Calu3 (cell line): ENCODE measurements around the gene NRG2. TPM values are rescaled to one million over a fixed set of nuclear protein-coding genes. Genes with fewer than 3 reads are reported as not detected.

Experiments used
- BruUV-seq: library from RNA; stranded (reverse); fragments of 400-500 nt; replicated peaks from 2 replicates; lab custom pipeline; 2021; lab: Mats Ljungman, UMichigan
- CTCF ChIA-PET: fragments of 300-600 bp; sonication (Branson Sonifier 250); formaldehyde crosslinking; loops from one replicate; lab custom pipeline; 2022; ENCODE audit warnings: antibody characterized with exemption; lab: Charles Lee
- DNase-seq: peaks from one replicate; pipeline ENCODE4 v3.0.0; 2022
- H3K27ac Mint-ChIP-seq: one replicate; pipeline ENCODE4 v1.8.0; 2022; ENCODE audit warnings: mixed read lengths; ENCODE audit not compliant: unreplicated experiment
- H3K27me3 Mint-ChIP-seq: one replicate; pipeline ENCODE4 v1.8.0; 2022; ENCODE audit warnings: mixed read lengths; ENCODE audit not compliant: unreplicated experiment
- H3K36me3 Mint-ChIP-seq: one replicate; pipeline ENCODE4 v1.8.0; 2022; ENCODE audit warnings: mild to moderate bottlenecking, moderate library complexity, mixed read lengths; ENCODE audit not compliant: insufficient read depth, unreplicated experiment
- H3K4me1 Mint-ChIP-seq: one replicate; pipeline ENCODE4 v1.8.0; 2022; ENCODE audit warnings: mild to moderate bottlenecking, low read depth, mixed read lengths; ENCODE audit not compliant: unreplicated experiment
- H3K4me3 Mint-ChIP-seq: one replicate; pipeline ENCODE4 v1.8.0; 2022; ENCODE audit warnings: mild to moderate bottlenecking, low read depth, moderate library complexity, mixed read lengths; ENCODE audit not compliant: unreplicated experiment
- H3K9me3 Mint-ChIP-seq: one replicate; pipeline ENCODE4 v1.8.0; 2022; ENCODE audit warnings: low read depth, mixed read lengths; ENCODE audit not compliant: unreplicated experiment
- CTCF ChIP-seq: fragments of 200-600 bp; IDR thresholded peaks from one replicate; pipeline ENCODE4 v1.8.0; 2022; ENCODE audit warnings: antibody characterized with exemption; ENCODE audit not compliant: unreplicated experiment
- intact Hi-C: fragments of 100-400 bp; cut with micrococcal nuclease; formaldehyde crosslinking; loops from one replicate; pipeline ENCODE4 v1.10.0; 2022; ENCODE audit not compliant: unreplicated experiment
- total RNA-seq: library from RNA; stranded (reverse); gene quantifications from 2 replicates; pipeline ENCODE4 v1.2.3, GENCODE V29; 2022

NRG2 gene
- total RNA-seq, 1 experiment from 2014 or later = 1.4 TPM

- Mint-ChIP-seq H3K4me3 (no peak overlapping the region), H3K36me3 (no peaks in the 10 kb centered on the region), H3K4me1 (peaks cover 5% of the 10 kb centered on the region), H3K27me3 (peaks cover 27% of the 10 kb centered on the region), H3K9me3 (no peaks in the 10 kb centered on the region), H3K27ac (no peak overlapping the region)
- BruUV-seq = no TSS peak
- CTCF ChIA-PET = no interaction called here
- no peak for DNase-seq
- TF ChIP-seq CTCF = no peak
- intact Hi-C loops = no loop called here
These were observed 18.2 kb downstream of the NRG2 start for GRCh38 chr5:140024928-140025327.

- Mint-ChIP-seq H3K36me3 (no peaks in the 10 kb centered on the region), H3K27me3 (peaks cover 27% of the 10 kb centered on the region), H3K4me1 (no peaks in the 10 kb centered on the region), H3K9me3 (no peaks in the 10 kb centered on the region), H3K27ac (no peak overlapping the region), H3K4me3 (no peak overlapping the region)
- intact Hi-C loops = no loop called here
- DNase-seq = no peak
- CTCF ChIA-PET = no interaction called here
- TF ChIP-seq CTCF = no peak
- BruUV-seq = no TSS peak
These were observed 19.4 kb downstream of the NRG2 start for GRCh38 chr5:140023611-140024191.

- CTCF ChIA-PET = interaction anchor here (0.6 kb wide), 1 partner anchor 41 kb away, joined by 3 read pairs; no protein-coding TSS in a partner anchor
- intact Hi-C loops = no loop called here
- Mint-ChIP-seq H3K36me3 (no peaks in the 10 kb centered on the region), H3K9me3 (no peaks in the 10 kb centered on the region), H3K4me1 (no peaks in the 10 kb centered on the region), H3K4me3 (no peak overlapping the region), H3K27me3 (peaks cover 17% of the 10 kb centered on the region), H3K27ac (no peak overlapping the region)
- TF ChIP-seq CTCF = no peak
- no TSS peak for BruUV-seq
- no peak for DNase-seq
These were observed 22.4 kb downstream of the NRG2 start for GRCh38 chr5:140020601-140021177.

- no peaks in the 10 kb centered on the region for H3K36me3 Mint-ChIP-seq
- CTCF ChIA-PET = interaction anchor here (0.6 kb wide), 1 partner anchor 58 kb away, joined by 4 read pairs; no protein-coding TSS in a partner anchor
- no peak for TF ChIP-seq CTCF
- H3K9me3 Mint-ChIP-seq = no peaks in the 10 kb centered on the region
- H3K4me3 Mint-ChIP-seq = no peak overlapping the region
- BruUV-seq = no TSS peak
- H3K4me1 Mint-ChIP-seq = no peaks in the 10 kb centered on the region
- intact Hi-C loops = no loop called here
- DNase-seq = no peak
- H3K27me3 Mint-ChIP-seq = peaks cover 1% of the 10 kb centered on the region
- no peak overlapping the region for H3K27ac Mint-ChIP-seq
These were observed 24.0 kb downstream of the NRG2 start for GRCh38 chr5:140018920-140019644.
